IPS-18c (cell line): ENCODE results near the gene CSRNP3.

ENCODE experiments used
- H3K4me3 ChIP-seq: 2 replicates; pipeline ENCODE4 v1.7.0; 2013; ENCODE audit warnings: low read depth, mild to moderate bottlenecking, low read length, moderate library complexity; ENCODE audit not compliant: insufficient read depth
- H3K9me3 ChIP-seq: one replicate; pipeline ENCODE4 v1.6.1; 2013; ENCODE audit warnings: mild to moderate bottlenecking, low read length, moderate library complexity; ENCODE audit not compliant: control insufficient read depth, insufficient read depth

CSRNP3 gene

DNA sequence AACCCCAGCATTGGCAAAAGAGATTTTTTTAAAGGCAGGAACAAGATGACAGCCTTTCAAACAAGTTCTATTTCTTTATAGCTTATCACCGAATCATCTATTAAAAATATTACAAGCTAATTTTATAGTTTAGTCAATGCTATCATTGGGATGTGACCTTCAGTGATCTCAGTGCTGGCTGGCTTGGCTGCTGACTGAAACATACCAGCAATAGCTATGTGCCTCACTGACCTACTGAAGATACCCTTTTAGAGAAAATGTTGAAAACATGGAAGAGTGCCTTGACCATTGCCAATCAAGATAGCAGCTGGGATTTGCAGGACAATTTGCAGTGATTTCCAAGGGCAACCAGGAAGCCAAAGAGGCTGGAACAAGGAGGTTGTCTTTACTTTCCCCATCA lies 44.0 kb downstream of the CSRNP3 start:
- Histone ChIP-seq H3K4me3 (no peak overlapping the region), H3K9me3 (no peaks in the 10 kb centered on the region)

DNA sequence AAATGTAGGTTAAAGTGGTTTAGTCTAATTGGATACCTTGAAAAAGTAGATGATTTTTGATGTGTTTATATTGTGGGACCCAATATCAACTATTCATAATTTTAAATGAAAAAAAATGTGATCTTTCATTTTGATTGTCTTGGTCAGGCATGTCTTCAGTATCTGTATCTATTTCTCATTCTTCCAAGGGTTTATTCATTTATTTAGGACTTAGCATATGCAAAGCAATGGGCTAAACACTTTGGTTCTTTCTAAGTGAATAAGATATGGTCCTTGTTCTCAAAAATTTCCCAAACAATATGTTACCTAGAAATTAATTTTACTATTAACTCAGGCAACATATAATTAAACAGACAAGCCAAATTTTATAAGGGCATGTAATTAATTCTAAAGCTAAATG lies 49.1 kb downstream of the CSRNP3 start:
- H3K9me3 ChIP-seq = no peaks in the 10 kb centered on the region
- no peak overlapping the region for H3K4me3 ChIP-seq

DNA sequence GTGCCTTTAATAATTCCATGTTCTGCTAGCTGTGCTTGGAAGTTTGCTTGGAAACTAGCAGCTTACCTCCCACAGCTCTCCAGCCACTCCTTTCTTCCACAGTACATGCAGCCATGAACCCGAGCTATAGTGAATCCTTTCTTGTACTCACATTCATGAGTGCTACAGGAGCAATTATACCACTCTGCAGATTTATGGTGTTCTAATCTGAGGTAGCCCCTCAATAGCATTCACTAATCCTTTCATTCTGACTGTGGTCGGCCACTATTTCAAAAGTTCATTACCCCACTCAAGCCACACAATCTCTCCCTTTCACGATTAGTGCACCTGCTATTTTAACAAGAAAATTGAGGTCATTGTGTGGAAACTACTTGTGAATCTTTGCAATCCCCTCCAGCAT lies 53.2 kb downstream of the CSRNP3 start:
- Histone ChIP-seq H3K9me3 (no peaks in the 10 kb centered on the region), H3K4me3 (no peak overlapping the region)

DNA sequence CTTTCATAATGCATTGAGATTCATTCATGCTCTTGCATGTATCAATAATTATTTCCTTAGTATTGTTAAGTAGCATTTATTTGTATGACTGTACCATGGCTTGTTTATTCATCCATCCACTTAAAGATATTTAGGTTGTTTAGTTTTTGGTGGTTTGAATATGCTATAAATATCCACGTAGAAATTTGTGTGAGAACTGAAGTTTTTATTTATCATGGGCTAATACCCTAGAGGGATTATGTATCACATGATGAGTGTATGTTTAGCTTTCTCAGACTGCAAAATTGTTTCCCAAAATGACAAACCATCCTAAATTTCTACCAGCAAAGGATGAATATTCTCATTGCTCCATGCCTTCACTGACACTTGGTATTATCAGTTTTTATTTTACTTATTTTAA lies 55.2 kb downstream of the CSRNP3 start:
- Histone ChIP-seq H3K9me3 (no peaks in the 10 kb centered on the region), H3K4me3 (no peak overlapping the region)

DNA sequence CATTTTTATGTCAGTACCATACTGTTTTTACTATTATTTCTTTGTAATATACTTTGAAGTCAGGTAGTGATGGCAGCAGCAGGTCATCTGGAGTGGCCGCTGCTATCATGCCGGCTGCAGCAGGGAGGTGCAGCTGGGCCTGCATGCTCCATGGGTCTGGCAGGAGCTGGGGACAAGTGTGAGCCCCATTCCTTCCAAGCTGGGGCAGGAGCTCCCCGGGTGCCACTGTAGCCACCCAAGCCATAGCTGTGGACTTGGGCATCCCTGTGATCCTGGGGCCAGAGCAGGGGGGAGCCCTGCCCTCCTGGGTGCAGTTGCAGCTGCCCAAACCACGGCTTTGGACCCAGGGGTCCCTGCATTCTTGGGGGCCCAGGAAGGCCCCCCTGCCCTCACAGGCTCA lies 59.2 kb downstream of the CSRNP3 start:
- no peaks in the 10 kb centered on the region for H3K9me3 ChIP-seq

DNA sequence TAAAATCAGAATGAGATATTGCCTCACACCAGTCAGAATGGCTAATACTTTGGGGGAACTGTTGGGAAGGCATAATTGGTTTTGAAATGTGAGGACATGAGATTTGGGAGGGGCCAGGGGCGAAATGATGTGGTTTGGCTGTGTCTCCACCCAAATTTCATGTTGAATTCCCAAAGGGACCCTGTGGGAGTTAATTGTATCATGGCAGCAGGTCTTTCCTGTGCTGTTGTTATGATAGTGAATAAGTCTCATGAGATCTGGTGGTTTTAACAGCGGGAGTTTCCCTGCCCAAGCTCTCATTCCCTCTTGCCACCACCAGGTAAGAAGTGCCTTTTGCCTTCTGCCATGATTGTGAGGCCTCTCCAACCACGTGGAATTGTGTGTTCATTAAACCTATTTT lies 59.6 kb downstream of the CSRNP3 start:
- H3K4me3 ChIP-seq = no peak overlapping the region
- H3K9me3 ChIP-seq = no peaks in the 10 kb centered on the region

More for the DNA sequence above, 59.2 kb downstream of the CSRNP3 start:
- H3K4me3 ChIP-seq = no peak overlapping the region

DNA sequence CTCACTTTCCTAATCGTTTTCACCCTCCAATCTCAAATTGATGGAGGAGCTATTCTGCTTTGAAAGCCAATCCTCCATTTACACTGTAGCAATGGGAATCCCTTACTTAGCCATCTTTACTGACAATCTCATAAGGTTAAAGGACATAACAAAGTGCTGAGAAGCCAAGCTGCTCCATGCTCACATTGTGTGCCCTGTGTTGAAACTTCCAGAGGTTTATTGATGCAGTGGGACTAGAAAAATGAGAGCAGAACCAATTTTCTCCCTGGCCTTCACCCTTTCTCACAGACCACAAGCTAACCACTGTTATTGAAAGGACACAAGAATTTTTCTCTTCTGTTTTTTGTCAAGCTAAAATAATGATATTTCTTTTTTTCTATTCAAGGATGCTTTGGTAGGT lies 63.8 kb downstream of the CSRNP3 start:
- no peak overlapping the region for H3K4me3 ChIP-seq
- H3K9me3 ChIP-seq = no peaks in the 10 kb centered on the region

DNA sequence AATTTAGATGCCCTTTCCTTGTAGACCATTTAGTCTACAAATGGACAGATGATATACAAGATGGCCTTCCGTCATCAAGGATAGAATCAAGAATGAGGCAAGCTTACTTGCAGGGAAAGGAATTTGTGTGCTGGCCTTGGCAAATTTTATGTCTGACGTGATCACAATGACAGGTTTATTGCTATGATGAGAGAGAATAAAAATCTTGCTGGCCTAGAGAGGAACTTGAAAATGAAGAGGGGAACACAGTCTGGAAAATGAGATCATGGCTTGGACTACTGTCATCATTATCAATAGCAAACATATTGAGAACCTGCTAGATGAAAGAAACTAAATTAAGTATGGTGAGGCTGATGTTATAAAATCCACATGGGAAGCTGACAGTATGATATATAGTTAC lies 66.0 kb downstream of the CSRNP3 start:
- H3K4me3 ChIP-seq = no peak overlapping the region
- no peaks in the 10 kb centered on the region for H3K9me3 ChIP-seq

DNA sequence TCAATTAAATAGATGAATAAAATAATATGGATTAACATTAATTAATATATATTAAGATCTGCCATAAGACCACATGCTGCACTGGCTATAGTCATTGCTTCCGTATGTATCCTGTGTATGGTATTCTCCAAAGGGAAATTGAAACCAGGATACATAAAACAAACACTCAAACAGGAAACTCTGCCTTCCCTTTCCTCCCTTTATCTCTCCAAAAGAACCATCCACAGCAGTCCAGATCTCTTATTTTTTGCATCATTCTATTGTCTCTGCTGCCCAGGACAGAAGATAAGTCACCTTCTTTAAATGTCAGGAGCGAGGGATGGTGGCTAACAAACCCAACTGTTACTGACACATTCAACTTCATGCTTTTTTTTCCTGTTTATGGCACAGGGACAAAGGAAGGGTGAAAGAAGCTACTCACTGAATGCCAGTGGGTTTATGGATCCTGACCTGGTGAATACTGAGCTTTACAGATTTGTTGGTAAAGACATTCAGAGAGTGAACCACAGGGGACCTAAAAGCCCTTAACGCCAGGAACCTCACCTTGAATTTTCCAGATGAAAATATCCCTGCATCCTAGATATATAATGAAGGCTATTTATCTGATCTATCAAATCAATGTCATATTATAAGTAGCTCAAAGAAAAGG lies 67.5 kb downstream of the CSRNP3 start:
- Histone ChIP-seq H3K9me3 (no peaks in the 10 kb centered on the region), H3K4me3 (no peak overlapping the region)

DNA sequence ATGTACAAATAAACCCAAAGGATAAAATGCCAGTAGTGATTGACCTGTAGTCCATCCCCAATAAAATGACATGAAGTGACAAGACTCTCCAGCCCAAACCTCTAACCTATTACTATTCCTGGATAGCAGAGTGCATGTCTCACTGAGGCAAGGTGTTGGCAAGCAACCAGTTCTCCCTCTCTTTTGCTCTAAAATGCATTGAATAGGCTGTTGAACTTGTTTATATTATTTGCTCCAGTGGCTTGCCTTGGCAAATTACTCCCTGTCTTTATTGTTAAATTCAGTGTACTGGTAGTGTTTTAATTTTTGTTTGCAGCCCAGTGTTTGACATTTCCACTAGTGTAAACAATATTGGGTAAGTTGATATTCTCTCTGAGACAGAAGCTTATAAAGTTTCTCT lies 70.5 kb downstream of the CSRNP3 start:
- no peak overlapping the region for H3K4me3 ChIP-seq
- no peaks in the 10 kb centered on the region for H3K9me3 ChIP-seq

DNA sequence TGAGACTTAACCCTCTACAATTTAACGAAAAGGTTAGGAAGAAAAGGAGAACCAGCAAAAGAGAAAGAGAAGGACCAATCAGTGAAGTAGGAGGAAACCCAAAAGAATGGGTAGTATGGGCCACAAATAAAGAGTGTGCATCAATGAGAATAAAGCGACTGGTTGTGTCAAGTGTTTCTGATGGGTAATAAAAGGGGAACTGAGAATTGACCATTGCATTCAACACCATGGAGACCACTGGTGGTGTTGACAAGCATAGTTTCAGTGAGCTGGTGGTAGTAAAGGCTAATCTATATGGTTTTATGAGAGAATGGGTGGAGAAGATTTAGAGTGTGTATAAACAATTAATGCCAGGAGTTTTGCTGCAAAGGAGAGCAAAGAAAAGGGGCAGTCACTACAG lies 75.4 kb downstream of the CSRNP3 start:
- Histone ChIP-seq H3K4me3 (no peak overlapping the region), H3K9me3 (no peaks in the 10 kb centered on the region)

DNA sequence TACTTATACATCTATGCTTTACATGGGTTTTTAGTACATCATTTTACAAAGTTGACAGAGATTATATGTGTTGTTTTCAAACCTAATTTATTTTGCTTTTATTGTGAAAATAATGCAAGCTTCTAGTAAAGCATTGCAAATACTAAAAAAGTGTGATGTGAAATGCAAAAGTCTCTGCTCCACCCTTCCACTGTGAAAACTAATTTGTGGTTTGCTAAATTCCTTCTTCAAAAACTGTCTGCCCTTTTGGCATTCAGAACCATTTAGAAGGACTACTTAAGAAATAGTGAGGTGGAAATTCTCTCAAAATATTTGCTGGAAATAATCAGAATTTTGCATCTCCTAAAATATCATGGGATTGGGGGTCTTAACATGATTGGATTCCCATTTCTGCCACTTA lies 78.4 kb downstream of the CSRNP3 start:
- H3K4me3 ChIP-seq = no peak overlapping the region
- H3K9me3 ChIP-seq = no peaks in the 10 kb centered on the region

DNA sequence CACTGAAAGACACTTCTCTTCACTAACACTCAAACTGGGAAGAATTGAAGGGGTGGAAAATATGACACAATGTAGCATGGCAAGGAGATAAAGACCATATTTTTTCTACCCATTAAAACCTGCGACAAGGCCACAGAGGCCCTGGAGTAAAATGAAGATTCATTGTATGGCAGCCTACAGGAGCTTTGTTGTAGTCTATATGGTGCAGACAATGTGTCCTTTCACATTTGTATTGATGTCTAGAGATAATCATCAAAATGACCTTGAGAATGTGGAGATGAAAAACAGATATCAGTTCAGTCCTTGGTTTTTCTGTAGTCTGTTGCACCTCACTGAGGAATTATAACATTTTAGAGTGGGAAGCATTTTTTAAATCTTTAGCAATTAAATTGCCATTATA lies 80.1 kb downstream of the CSRNP3 start:
- no peaks in the 10 kb centered on the region for H3K9me3 ChIP-seq
- no peak overlapping the region for H3K4me3 ChIP-seq

DNA sequence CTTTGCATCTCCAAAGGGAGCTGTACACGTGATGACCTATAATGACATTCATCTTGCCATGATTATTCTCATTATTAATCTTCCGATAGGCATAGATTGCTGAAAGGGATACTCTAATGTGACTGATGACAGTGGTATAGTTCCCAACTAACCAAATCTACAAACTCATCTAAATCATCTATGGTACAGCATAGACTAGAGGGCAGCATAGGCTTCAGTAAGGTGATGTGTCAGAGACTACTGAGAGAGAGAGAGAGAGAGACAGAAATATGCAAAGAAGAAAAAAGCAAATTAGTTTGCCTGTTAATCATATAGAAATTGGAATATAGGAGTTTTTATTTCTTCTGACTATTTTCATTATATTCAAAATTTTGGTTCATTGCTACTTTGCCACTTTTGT lies 89.3 kb downstream of the CSRNP3 start:
- Histone ChIP-seq H3K9me3 (no peaks in the 10 kb centered on the region), H3K4me3 (no peak overlapping the region)

DNA sequence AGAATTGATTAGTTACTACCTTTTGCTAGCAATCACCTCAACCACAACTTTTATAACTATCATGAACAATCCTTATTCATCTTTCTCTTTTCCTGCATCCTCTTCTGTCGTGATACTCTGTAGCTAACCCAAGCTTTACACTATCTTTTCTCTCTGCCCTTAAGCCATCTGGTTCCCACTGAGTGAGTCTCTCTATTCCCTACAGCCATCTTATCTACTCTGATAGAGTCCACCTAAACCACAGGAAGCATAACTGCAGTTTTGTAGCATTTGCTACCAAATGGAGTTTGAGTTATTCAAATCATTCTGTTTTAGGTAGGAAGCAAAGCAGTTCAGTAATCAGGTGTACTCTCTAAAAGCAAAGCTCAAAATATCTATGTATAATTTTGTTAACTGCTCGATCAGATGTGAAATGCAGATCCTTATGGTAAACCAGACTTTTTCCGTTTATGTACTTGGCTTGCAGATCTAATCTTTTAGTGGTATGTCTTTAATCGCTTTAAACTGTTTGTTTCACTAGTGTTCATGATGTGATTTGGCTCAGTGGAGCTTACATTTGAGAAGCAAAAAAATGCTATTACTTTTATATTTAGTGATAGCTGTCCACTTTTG lies 91.0 kb downstream of the CSRNP3 start:
- H3K9me3 ChIP-seq = no peaks in the 10 kb centered on the region
- H3K4me3 ChIP-seq = no peak overlapping the region

DNA sequence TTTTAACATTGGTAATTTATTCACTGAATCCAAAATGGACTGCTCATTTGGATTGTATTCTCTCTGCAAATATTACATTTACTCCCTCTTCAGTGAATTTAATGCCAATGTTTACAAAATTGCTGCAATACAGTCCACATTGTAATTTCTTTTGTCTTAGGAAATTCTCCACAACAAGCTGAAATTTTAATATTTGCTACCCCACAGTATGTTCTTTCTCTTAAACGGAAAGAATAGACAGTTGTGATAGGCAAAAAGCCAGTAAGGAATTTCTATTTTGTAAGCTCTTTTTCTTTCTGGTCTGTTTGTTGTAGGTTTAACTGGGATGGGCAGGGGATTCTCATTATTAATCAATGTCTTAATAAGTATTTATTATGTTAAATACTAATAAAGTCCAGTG lies 92.0 kb downstream of the CSRNP3 start:
- Histone ChIP-seq H3K9me3 (no peaks in the 10 kb centered on the region), H3K4me3 (no peak overlapping the region)

DNA sequence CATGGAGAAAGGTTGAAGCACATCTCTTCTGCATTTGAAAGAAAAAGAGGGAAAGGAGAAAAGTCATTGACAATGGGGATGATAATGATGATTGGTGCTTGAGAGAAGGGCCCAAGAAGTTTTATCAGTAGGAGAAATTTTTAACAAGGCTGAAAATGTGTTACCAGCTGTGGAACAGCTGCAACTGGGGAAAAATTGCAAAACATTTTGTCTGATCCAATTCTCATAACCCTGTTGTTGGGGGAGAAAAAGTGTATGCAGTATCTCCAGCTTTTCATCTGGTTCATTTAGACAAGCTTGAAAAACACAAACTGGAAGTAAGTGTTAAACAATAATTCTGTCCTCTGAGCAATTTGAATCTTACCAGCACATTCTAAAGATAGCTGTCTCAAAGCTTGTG lies 92.7 kb downstream of the CSRNP3 start:
- Histone ChIP-seq H3K9me3 (no peaks in the 10 kb centered on the region), H3K4me3 (no peak overlapping the region)

DNA sequence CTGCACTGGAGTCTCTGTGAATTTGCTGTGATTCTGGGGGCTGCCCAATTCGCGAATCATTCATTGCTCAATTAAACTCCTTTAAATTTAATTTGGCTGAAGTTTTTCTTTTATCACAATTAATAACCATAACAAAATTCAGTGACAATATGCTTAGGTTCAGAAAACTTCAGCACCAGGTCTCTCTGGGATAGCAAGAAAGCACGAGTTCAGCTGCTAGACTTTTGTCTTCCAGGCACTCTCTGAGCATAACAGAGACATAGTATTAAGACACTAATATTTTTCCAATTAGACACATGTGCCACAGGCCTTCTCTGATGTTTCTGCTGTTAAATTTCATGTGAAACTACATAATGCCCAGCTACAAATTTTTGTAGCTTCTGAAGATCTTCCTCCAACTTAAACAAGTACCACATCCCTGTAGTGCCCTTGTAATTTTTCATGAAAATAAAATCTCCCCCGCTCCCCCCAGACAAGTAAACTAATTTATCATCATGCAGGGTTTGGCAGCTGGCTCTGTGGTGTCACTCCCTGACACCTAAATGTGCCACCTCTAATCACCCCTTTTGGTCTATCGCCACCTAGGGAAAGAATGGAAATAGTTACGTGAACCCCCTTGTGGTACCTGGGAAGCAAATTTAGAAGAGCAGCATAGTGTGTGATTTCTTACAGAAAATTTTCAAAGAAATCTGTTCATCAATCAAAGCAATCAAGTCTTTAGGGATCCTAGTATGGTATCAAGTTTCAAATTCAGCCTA lies 94.1 kb downstream of the CSRNP3 start:
- no peaks in the 10 kb centered on the region for H3K9me3 ChIP-seq
- H3K4me3 ChIP-seq = no peak overlapping the region
